ENCODE results near the gene DIP2B.

The DIP2B gene

DNA sequence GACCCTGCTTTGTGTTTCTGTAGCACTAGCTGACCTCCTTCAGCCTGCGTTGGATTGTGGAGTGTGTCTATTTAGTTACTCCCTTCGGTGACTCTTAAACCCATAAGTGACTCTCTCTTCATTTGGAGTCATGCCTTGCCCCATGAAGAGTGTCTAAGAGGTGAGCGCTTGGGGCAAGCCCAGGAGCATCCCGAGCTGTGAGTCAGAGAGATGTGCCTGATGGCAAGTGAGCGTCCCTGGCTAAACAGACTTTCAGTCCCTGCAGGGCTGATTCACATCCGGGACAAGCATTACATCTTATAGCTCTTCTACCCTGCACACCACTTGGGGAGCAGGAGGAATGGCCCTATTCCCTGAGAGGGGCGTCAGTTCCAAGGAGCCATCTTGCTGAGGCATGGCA is 234.8 kb downstream of the DIP2B start:
- H3K27ac ChIP-seq, result no peak overlapping the region
- no peaks in the 10 kb centered on the region for H3K9me3 ChIP-seq
- peaks cover 3 to 7% of the 10 kb centered on the region in 2 experiments for H3K4me1 ChIP-seq (ENCODE audit: control insufficient read depth in 1 of 2, insufficient read depth in 1 of 2, low read depth in 1 of 2, low read length in 1 of 2)
- H3K27me3 ChIP-seq, result no peaks in the 10 kb centered on the region
- peaks cover 100% of the 10 kb centered on the region for H3K36me3 ChIP-seq
- TF ChIP-seq, protein P1, sequence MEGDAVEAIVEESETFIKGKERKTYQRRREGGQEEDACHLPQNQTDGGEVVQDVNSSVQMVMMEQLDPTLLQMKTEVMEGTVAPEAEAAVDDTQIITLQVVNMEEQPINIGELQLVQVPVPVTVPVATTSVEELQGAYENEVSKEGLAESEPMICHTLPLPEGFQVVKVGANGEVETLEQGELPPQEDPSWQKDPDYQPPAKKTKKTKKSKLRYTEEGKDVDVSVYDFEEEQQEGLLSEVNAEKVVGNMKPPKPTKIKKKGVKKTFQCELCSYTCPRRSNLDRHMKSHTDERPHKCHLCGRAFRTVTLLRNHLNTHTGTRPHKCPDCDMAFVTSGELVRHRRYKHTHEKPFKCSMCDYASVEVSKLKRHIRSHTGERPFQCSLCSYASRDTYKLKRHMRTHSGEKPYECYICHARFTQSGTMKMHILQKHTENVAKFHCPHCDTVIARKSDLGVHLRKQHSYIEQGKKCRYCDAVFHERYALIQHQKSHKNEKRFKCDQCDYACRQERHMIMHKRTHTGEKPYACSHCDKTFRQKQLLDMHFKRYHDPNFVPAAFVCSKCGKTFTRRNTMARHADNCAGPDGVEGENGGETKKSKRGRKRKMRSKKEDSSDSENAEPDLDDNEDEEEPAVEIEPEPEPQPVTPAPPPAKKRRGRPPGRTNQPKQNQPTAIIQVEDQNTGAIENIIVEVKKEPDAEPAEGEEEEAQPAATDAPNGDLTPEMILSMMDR (IDR thresholded peaks at IDR 0.05), result no peak
- H3K4me3 ChIP-seq (ENCODE audit: low read depth in 1 of 2, low read length in 1 of 2), result no peak overlapping the region

DNA sequence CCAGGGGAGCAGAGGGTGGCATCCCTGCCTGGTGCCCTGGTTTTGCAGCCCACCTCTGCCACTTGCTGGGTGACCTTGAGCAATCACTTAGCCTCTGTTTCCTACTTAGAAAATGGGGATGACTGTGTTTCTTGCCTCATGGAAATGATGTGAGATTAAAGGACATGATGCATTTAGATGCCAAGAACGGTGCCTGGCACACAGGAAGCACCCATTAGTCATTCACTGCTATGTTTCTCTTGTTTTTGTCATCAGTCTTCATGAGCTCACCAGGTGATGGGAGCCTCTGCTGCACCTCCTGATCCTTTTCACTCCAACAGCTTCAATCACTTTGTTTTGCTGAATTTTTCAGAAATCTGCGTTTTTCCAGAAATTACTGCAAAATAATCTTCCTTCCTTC is 235.5 kb downstream of the DIP2B start:
- TF ChIP-seq, protein P1 (IDR thresholded peaks at IDR 0.05), result no peak
- peaks cover 10 to 14% of the 10 kb centered on the region in 2 experiments for H3K4me1 ChIP-seq (ENCODE audit: control insufficient read depth in 1 of 2, insufficient read depth in 1 of 2, low read depth in 1 of 2, low read length in 1 of 2)
- no peak overlapping the region for H3K27ac ChIP-seq
- H3K4me3 ChIP-seq (ENCODE audit: low read depth in 1 of 2, low read length in 1 of 2), result no peak overlapping the region
- H3K9me3 ChIP-seq, result no peaks in the 10 kb centered on the region
- peaks cover 100% of the 10 kb centered on the region for H3K36me3 ChIP-seq
- H3K27me3 ChIP-seq, result no peaks in the 10 kb centered on the region

DNA sequence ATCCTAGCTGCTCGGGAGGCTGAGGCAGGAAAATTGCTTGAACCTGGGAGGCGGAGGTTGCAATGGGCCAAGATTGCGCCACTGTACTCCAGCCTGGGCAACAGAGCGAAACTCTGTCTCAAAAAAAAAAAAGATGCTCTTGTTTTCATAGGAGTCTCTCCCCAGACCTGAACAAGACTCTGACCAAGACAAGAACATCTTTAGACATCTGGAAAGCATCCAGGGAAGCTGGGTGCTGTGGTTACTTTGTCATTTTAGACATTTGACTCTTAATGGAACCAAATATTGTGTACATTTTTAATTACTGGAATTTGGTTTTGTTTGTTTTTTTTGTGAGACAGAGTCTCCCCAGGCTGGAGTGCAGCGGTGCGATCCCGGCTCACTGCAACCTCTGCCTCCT is 238.0 kb downstream of the DIP2B start:
- H3K36me3 ChIP-seq, result peaks cover 85% of the 10 kb centered on the region
- TF ChIP-seq, protein P1 (IDR thresholded peaks at IDR 0.05), result no peak

DNA sequence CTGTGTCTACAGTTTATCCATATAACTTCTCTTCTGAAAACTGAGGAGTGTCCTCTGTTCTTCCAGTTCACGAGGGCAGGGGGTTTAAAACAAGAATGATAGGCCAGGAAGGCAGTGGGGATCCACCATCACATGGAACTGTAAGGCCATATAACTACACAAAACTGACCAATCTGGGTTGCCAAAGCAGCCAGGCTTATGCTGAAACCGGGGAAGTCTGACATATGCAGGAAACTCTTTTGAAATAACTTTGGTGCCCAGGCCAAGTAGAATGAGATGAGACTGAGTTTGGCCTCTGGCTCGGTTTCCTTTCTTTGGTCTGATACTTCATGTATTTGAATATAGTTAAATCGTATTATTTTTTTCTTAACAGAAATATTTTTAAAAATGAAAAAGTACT is 241.1 kb downstream of the DIP2B start:
- TF ChIP-seq, protein P1 (IDR thresholded peaks at IDR 0.05), result no peak
- peaks cover 69% of the 10 kb centered on the region for H3K36me3 ChIP-seq
- peak overlapping the region; percentile 77 for H3K27ac ChIP-seq
- no peak overlapping the region for H3K4me3 ChIP-seq (ENCODE audit: low read depth in 1 of 2, low read length in 1 of 2)
- H3K9me3 ChIP-seq, result no peaks in the 10 kb centered on the region
- H3K4me1 ChIP-seq (ENCODE audit: control insufficient read depth in 1 of 2, insufficient read depth in 1 of 2, low read depth in 1 of 2, low read length in 1 of 2), result peaks cover 37 to 41% of the 10 kb centered on the region in 2 experiments
- H3K27me3 ChIP-seq, result no peaks in the 10 kb centered on the region

More for the DNA sequence above, 238.0 kb downstream of the DIP2B start:
- Histone ChIP-seq H3K27me3 (no peaks in the 10 kb centered on the region), H3K4me1 (ENCODE audit: control insufficient read depth in 1 of 2, insufficient read depth in 1 of 2, low read depth in 1 of 2, low read length in 1 of 2) (peaks cover 34 to 38% of the 10 kb centered on the region in 2 experiments), H3K4me3 (ENCODE audit: low read depth in 1 of 2, low read length in 1 of 2) (no peak overlapping the region), H3K9me3 (no peaks in the 10 kb centered on the region), H3K27ac (no peak overlapping the region)

DNA sequence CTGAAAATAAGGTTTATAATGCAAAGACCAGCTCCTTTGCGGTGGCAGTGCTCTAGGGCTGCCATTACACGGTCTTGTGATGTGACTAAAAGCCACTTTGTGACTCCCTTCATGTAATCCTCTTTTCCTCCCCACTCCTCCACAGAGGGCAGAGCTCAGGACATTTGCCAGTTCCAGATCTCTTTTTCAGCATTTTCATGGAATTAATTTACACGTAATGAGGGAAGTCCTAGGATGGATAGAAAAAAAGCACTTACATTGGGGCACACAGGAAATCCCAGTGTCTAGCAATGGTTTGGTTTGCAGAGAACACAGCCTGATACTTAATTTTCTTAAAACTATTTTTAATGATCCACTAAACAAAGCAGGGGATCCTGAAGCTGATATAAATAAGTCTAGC is 241.6 kb downstream of the DIP2B start:
- Histone ChIP-seq H3K27ac (peak overlapping the region; percentile 77), H3K4me1 (ENCODE audit: control insufficient read depth in 1 of 2, insufficient read depth in 1 of 2, low read depth in 1 of 2, low read length in 1 of 2) (peaks cover 37 to 41% of the 10 kb centered on the region in 2 experiments), H3K36me3 (peaks cover 65% of the 10 kb centered on the region), H3K4me3 (ENCODE audit: low read depth in 1 of 2, low read length in 1 of 2) (no peak overlapping the region), H3K27me3 (no peaks in the 10 kb centered on the region), H3K9me3 (no peaks in the 10 kb centered on the region)
- TF ChIP-seq, protein P1 (IDR thresholded peaks at IDR 0.05), result no peak

DNA sequence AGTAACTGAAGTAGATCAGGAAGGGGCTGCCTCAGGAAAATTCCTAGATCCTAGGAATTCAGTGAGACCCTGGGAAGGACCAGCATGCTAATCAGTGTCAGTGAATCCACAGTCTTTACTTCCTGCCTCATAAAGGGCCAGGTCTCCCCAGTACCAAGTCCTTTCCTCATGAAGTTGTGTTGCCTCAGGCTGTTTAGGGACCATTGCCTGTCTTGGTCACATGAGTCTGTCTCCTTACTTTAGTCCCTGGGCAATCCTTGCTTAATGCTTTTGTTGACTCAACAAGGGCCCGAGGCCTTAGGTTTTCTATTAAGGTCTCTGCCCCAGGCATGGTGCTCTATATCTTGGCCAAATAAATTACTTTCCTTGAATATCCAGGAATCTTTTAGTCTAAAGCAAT is 243.0 kb downstream of the DIP2B start:
- TF ChIP-seq, protein P1 (IDR thresholded peaks at IDR 0.05), result no peak
- Histone ChIP-seq H3K36me3 (peaks cover 54% of the 10 kb centered on the region), H3K27me3 (no peaks in the 10 kb centered on the region), H3K9me3 (no peaks in the 10 kb centered on the region), H3K4me1 (ENCODE audit: control insufficient read depth in 1 of 2, insufficient read depth in 1 of 2, low read depth in 1 of 2, low read length in 1 of 2) (peaks cover 36 to 37% of the 10 kb centered on the region in 2 experiments), H3K4me3 (ENCODE audit: low read depth in 1 of 2, low read length in 1 of 2) (no peak overlapping the region), H3K27ac (peak overlapping the region; percentile 77)

All from neutrophil (primary cell).